Measurements from ENCODE around the gene STRADA.

The STRADA gene

GRCh38 chr17:63714550-63715277 lies 26.9 kb downstream of the STRADA start:
- no peak for DNase-seq (ENCODE audit: low spot score)
- in situ Hi-C loops (cut with MboI; ENCODE audit: low sequenced_read_pairs, unreplicated experiment), result no loop called here
- TF ChIP-seq, protein P1, sequence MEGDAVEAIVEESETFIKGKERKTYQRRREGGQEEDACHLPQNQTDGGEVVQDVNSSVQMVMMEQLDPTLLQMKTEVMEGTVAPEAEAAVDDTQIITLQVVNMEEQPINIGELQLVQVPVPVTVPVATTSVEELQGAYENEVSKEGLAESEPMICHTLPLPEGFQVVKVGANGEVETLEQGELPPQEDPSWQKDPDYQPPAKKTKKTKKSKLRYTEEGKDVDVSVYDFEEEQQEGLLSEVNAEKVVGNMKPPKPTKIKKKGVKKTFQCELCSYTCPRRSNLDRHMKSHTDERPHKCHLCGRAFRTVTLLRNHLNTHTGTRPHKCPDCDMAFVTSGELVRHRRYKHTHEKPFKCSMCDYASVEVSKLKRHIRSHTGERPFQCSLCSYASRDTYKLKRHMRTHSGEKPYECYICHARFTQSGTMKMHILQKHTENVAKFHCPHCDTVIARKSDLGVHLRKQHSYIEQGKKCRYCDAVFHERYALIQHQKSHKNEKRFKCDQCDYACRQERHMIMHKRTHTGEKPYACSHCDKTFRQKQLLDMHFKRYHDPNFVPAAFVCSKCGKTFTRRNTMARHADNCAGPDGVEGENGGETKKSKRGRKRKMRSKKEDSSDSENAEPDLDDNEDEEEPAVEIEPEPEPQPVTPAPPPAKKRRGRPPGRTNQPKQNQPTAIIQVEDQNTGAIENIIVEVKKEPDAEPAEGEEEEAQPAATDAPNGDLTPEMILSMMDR (IDR thresholded peaks at IDR 0.05; ENCODE audit: borderline replicate concordance, control extremely low read depth, extremely low read depth, insufficient read depth, missing control alignments), result no peak

- in situ Hi-C loops (cut with MboI; ENCODE audit: low sequenced_read_pairs, unreplicated experiment), result no loop called here
- no peak for DNase-seq (ENCODE audit: low spot score)
- TF ChIP-seq, protein P1 (IDR thresholded peaks at IDR 0.05; ENCODE audit: borderline replicate concordance, control extremely low read depth, extremely low read depth, insufficient read depth, missing control alignments), result no peak
Measured at GRCh38 chr17:63709110-63709509, 32.5 kb downstream of the STRADA start.

GRCh38 chr17:63707151-63707550 lies 34.4 kb downstream of the STRADA start:
- in situ Hi-C loops (cut with MboI; ENCODE audit: low sequenced_read_pairs, unreplicated experiment), result no loop called here
- TF ChIP-seq, protein P1 (IDR thresholded peaks at IDR 0.05; ENCODE audit: borderline replicate concordance, control extremely low read depth, extremely low read depth, insufficient read depth, missing control alignments), result no peak
- DNase-seq (ENCODE audit: low spot score), result no peak

DNA sequence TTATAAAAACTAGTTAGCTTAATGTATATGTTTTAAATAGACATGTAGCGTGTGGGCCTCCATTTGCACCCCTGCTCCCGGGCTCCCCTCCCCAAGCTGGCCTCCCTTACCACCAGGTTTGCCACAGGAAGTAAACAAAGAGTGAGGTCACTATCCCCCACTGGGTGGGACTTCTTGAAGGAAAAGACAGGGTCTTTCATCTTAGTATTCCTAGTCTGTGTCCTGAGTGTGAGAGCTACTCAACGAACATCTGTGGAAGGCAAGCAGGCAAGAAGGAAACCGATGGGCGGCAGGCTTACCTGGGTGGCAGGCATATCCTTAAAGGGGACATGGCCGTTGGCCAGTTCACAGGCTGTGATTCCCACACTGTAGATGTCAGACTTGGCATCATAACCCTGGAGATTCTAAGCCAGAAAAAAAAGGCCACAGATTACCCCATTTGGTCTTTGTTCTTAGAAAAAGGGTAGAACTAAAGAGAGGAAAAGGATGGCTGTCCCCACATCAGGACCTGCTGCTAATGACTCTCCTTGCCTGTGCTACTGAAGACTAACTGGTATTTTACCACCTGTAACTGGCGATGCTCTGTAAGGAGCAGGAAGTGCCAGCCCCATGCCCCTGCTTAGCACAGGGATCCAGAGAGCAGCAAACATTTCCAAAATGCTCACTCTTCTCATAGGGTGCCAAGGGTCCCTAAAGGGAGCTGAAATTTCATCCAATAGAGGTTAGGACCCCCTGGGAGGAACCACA lies 35.1 kb downstream of the STRADA start:
- in situ Hi-C loops (cut with MboI; ENCODE audit: low sequenced_read_pairs, unreplicated experiment), result no loop called here
- DNase-seq (ENCODE audit: low spot score), result no peak
- TF ChIP-seq, protein P1 (IDR thresholded peaks at IDR 0.05; ENCODE audit: borderline replicate concordance, control extremely low read depth, extremely low read depth, insufficient read depth, missing control alignments), result no peak

GRCh38 chr17:63705657-63706056 lies 35.9 kb downstream of the STRADA start:
- TF ChIP-seq, protein P1 (IDR thresholded peaks at IDR 0.05; ENCODE audit: borderline replicate concordance, control extremely low read depth, extremely low read depth, insufficient read depth, missing control alignments), result no peak
- peak; percentile 18 for DNase-seq (ENCODE audit: low spot score)
- in situ Hi-C loops (cut with MboI; ENCODE audit: low sequenced_read_pairs, unreplicated experiment), result no loop called here

- TF ChIP-seq, protein P1 (IDR thresholded peaks at IDR 0.05; ENCODE audit: borderline replicate concordance, control extremely low read depth, extremely low read depth, insufficient read depth, missing control alignments), result no peak
- DNase-seq (ENCODE audit: low spot score), result peak; percentile 15
- in situ Hi-C loops (cut with MboI; ENCODE audit: low sequenced_read_pairs, unreplicated experiment), result no loop called here
Measured at GRCh38 chr17:63704836-63705235, 36.8 kb downstream of the STRADA start.

Data from GM13976 (cell line).